HG02885 (cell line): ENCODE measurements around the gene CISTR.
"Not testable (repeated sequence)": the region's sequence is repeated elsewhere in the genome, so short reads cannot be mapped to it uniquely, and the experiment has no call there.

Experiments
- ATAC-seq: cut with Tn5 transposase; IDR thresholded peaks from one replicate; pipeline ENCODE4 v1.9.1; 2021; ENCODE audit warnings: mild to moderate bottlenecking; ENCODE audit not compliant: unreplicated experiment, poor library complexity

The CISTR gene

GRCh38 chr12:53765891-53766290, 14.1 kb upstream of the CISTR start:
- no peak for ATAC-seq

DNA sequence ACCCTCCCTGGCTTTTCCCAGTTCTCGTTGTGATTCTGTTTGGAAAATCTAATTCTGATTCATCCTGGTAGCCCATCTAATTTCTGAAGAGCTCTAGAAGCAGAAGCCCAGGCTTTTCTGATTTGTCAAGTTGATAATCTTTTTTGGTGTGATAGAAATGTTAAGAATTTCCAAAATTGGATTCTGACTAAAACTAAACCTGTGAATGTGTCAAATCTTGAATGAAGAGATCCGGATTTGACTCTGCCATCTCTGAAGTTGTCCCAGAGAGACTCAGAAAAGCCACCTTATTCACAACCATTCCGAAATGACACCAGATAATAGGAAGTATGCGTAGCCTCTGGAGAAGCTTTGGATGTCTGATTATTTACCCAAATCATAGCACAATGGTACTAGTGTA, 12.8 kb upstream of the CISTR start:
- ATAC-seq = no peak

DNA sequence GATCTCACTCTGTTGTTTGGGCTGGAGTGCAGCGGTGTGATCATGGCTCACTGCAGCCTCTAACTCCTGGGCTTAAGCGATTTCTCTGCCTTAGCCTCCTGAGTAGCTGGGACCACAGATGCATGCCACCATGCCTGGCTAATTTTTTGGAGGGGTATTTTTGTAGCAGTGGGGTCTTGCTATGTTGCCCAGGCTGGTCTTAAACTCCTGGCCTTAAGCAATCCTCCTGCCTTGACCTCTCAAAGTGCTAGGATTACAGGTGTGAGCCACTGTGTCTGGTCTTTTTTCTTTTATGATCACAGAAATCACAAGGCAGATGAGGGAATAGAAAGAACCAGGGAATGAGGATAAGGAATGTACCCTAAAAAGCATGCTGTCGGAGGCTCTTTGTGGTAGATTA, 11.0 kb upstream of the CISTR start:
- ATAC-seq = not testable (repeated sequence)

DNA sequence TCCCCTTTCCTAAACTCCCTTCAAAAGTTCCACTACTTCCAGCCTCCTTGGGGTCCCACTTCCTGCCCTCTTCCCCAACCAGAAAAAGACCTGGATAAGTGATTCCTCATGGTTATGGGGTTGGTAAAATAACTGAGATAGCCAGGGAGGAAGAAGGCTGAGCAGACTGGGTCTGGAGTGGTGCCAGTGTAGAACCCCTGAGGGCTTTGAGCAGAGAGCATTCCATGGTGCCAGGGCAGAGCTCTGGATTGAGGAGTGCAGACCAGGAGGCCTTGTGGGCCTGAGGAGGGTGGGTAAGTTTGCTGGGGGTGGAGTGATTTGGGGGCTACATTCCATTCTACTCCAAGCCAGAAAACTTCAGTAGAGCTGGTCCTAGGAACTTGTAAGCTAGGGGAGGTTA, 9.5 kb upstream of the CISTR start:
- ATAC-seq = no peak

DNA sequence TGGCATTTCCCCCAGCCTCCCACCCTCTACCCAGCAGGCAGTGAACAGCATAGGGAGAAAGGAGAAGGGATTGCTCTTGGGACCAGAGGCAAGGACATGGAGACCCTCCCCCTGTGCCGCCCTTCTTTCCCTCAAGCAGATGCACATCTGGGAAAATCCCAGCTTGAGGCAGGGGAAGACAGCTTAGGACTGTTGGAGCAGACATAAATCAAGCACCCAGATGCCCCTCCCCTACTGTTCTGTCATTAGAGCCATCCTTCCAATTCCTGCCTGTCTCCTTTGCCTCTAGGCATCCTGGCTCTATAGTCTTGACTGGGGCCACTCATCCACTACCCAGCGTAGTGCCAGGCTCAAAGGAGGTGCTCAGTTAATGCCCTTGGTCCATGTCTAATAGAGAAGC, 7.5 kb upstream of the CISTR start:
- no peak for ATAC-seq

DNA sequence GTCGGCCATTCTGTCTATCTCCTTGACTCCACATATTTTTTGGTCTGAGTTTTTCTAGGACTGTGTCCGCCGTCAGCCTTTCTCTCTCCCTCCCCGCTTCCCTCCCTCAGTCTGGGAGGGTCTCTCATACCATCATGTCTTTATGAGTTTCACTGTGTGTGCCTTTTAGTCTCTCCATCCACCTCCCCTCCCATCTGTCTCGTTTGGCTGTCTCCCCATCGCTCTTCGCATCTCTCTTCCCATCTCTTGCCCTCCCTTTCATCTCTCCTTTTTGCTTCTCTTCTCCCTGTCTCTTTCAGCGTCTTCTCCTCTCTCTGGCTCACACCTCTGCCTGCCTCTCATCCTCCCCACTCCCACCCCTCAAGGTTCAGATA, 6.9 kb upstream of the CISTR start:
- ATAC-seq = no peak

- ATAC-seq = no peak
Measured at GRCh38 chr12:53758081-53758729, 6.4 kb upstream of the CISTR start.

GRCh38 chr12:53757101-53757770, 5.5 kb upstream of the CISTR start:
- ATAC-seq = peak; percentile 71

- ATAC-seq = peak; percentile 4
Measured at GRCh38 chr12:53756300-53757100, 4.7 kb upstream of the CISTR start.

DNA sequence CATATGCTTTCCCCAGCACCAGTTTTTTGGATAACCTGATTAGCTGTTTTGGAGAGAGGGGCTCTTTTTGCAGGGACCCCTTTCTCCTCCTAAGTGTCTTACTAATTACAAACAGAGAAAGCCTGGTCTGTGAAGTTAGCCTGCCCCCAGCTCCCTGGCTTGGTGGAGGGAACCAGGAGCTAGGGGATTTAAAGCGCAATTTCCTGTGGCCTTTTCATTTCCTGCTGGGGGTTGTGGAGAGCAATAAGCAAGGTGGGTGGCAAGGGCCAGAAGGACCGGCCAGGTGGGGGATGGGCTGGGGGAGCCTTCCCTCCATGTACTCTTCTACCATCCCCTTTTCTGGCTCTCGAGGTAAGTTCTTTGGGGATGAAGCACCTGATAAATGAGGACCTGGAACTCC, 4.1 kb upstream of the CISTR start:
- ATAC-seq = no peak

GRCh38 chr12:53755451-53755891, 3.7 kb upstream of the CISTR start:
- ATAC-seq = no peak

- ATAC-seq = no peak
Measured at GRCh38 chr12:53754633-53755264, 3.0 kb upstream of the CISTR start.

DNA sequence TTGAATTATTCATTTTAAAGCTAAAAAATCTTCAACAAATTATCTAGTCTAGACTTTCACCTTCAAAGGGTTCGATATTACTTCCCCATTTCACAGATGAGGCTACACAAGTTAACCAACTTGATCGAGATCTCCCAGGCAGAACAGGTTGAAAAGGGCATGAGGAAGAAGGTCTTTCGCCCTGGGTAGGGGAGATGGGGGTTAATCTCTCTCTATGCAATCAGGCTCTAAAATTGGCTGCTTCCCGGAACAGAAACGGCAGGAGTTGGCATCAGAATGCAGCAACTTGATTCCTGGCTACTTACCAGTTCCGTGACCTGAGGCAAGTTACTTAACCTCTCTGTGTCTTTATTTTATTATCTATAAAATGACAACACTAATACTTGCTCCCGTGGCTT, 2.4 kb upstream of the CISTR start:
- ATAC-seq = no peak

DNA sequence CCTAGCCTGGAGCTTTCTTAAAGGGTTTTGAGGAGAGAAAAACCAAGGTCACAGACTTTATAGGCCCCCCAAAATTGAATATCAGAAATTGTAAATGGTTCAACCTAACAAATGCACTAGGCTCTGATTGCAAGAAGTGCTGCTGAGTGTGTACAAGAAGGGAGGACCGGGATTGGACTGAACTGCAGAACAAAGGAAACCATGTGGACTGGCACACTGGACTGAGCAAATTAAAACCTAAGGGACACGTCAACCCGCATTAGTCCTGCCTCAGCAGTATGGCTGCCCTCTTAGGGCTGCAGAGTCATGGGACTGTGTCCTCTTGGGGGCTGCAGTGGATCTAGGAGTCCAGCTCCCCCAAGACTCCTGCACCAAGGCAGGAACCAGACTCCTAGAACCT, 842 bp upstream of the CISTR start:
- ATAC-seq = no peak

- no peak for ATAC-seq
Measured at GRCh38 chr12:53752192-53752601, 418 bp upstream of the CISTR start.

GRCh38 chr12:53750812-53751335, 905 bp downstream of the CISTR start:
- ATAC-seq = no peak

- no peak for ATAC-seq
Measured at GRCh38 chr12:53749986-53750811, 1.6 kb downstream of the CISTR start.

GRCh38 chr12:53748072-53748840, 3.5 kb downstream of the CISTR start:
- no peak for ATAC-seq

GRCh38 chr12:53747095-53747494, 4.7 kb downstream of the CISTR start:
- ATAC-seq = no peak
